Measurements from ENCODE around the gene B4GALNT3. TPM values are rescaled to one million over a fixed set of nuclear protein-coding genes. Genes with fewer than 3 reads are reported as not detected.

The B4GALNT3 gene
- total and polyA plus RNA-seq, 2 experiments from 2014 or later: 0.11 TPM; not detected in 1

GRCh38 chr12:527241-527640 lies 67.5 kb downstream of the B4GALNT3 start:
- 50 to 63% methylated on average over 7 of the region's 7 CpGs for WGBS, 2 experiments (ENCODE audit: low coverage in 1 of 2, low lambda C conversion rate in 2 of 2, missing lambda C conversion rate in 2 of 2)
- no peak overlapping the region for H3K4me2 ChIP-seq (ENCODE audit: unreplicated experiment)
- no peaks in the 10 kb centered on the region for H3K9me2 ChIP-seq (ENCODE audit: insufficient read depth)
- no peak overlapping the region for H2AFZ ChIP-seq
- H3K4me3 ChIP-seq: no peak overlapping the region
- H3K27ac ChIP-seq: no peak overlapping the region
- H3F3A ChIP-seq (ENCODE audit: insufficient read depth): peaks cover 17% of the 10 kb centered on the region
- no peaks in the 10 kb centered on the region for H4K20me1 ChIP-seq (ENCODE audit: insufficient read depth)
- H3K9me3 ChIP-seq (ENCODE audit: low read depth): no peaks in the 10 kb centered on the region
- TF ChIP-seq EZH2phosphoT487 (IDR thresholded peaks at IDR 0.05; ENCODE audit: insufficient read depth, low read depth) (no peak), EZH2 (IDR thresholded peaks at IDR 0.05; ENCODE audit: insufficient read depth, poor library complexity, severe bottlenecking) (no peak)
- in situ Hi-C loops (cut with MboI): no loop called here
- H3K79me2 ChIP-seq (ENCODE audit: insufficient read depth): no peaks in the 10 kb centered on the region
- DNase-seq: no peak
- no peaks in the 10 kb centered on the region; the same call in 1 of the 2 replicates for H3K27me3 ChIP-seq (replicated peaks; ENCODE audit: insufficient read depth)
- H3K4me1 ChIP-seq (ENCODE audit: insufficient read depth): peaks cover 19% of the 10 kb centered on the region
- no peaks in the 10 kb centered on the region for H3K36me3 ChIP-seq (ENCODE audit: low read depth)
- no peak overlapping the region for H3K9ac ChIP-seq

- in situ Hi-C loops (cut with MboI): no loop called here
- H3K79me2 ChIP-seq (ENCODE audit: insufficient read depth): no peaks in the 10 kb centered on the region
- TF ChIP-seq EZH2phosphoT487 (IDR thresholded peaks at IDR 0.05; ENCODE audit: insufficient read depth, low read depth) (no peak), EZH2 (IDR thresholded peaks at IDR 0.05; ENCODE audit: insufficient read depth, poor library complexity, severe bottlenecking) (no peak)
- H3K27ac ChIP-seq: no peak overlapping the region
- H2AFZ ChIP-seq: no peak overlapping the region
- H4K20me1 ChIP-seq (ENCODE audit: insufficient read depth): no peaks in the 10 kb centered on the region
- no peak overlapping the region for H3K4me2 ChIP-seq (ENCODE audit: unreplicated experiment)
- DNase-seq: no peak
- H3K9ac ChIP-seq: no peak overlapping the region
- no peaks in the 10 kb centered on the region for H3K9me2 ChIP-seq (ENCODE audit: insufficient read depth)
- no peak overlapping the region for H3K4me3 ChIP-seq
- H3K27me3 ChIP-seq (replicated peaks; ENCODE audit: insufficient read depth): no peaks in the 10 kb centered on the region
- 73 to 75% methylated on average over 4 of the region's 4 CpGs for WGBS, 2 experiments (ENCODE audit: low coverage in 1 of 2, low lambda C conversion rate in 2 of 2, missing lambda C conversion rate in 2 of 2)
- H3K36me3 ChIP-seq (ENCODE audit: low read depth): no peaks in the 10 kb centered on the region
- no peaks in the 10 kb centered on the region for H3K9me3 ChIP-seq (ENCODE audit: low read depth)
- H3F3A ChIP-seq (ENCODE audit: insufficient read depth): peaks cover 22% of the 10 kb centered on the region
- H3K4me1 ChIP-seq (ENCODE audit: insufficient read depth): peaks cover 23% of the 10 kb centered on the region
Observed at GRCh38 chr12:527729-528128, 68.0 kb downstream of the B4GALNT3 start.

- Histone ChIP-seq H3K4me2 (ENCODE audit: unreplicated experiment) (peak overlapping the region; percentile 12), H3K27me3 (replicated peaks; ENCODE audit: insufficient read depth) (no peaks in the 10 kb centered on the region), H3K9me2 (ENCODE audit: insufficient read depth) (no peaks in the 10 kb centered on the region), H3K36me3 (ENCODE audit: low read depth) (no peaks in the 10 kb centered on the region), H2AFZ (no peak overlapping the region), H4K20me1 (ENCODE audit: insufficient read depth) (no peaks in the 10 kb centered on the region), H3K27ac (peak overlapping the region; percentile 59), H3K4me3 (no peak overlapping the region), H3K79me2 (ENCODE audit: insufficient read depth) (no peaks in the 10 kb centered on the region), H3F3A (ENCODE audit: insufficient read depth) (peaks cover 31% of the 10 kb centered on the region), H3K9ac (peak overlapping the region; percentile 34; the same call in 1 of the 2 replicates), H3K9me3 (ENCODE audit: low read depth) (no peaks in the 10 kb centered on the region), H3K4me1 (ENCODE audit: insufficient read depth) (peaks cover 32% of the 10 kb centered on the region)
- peak; percentile 89 for DNase-seq
- in situ Hi-C loops (cut with MboI): loop anchor here (10.0 kb wide), 1 partner anchor 86 kb away; no protein-coding TSS in a partner anchor
- TF ChIP-seq EZH2 (IDR thresholded peaks at IDR 0.05; ENCODE audit: insufficient read depth, poor library complexity, severe bottlenecking) (no peak), EZH2phosphoT487 (IDR thresholded peaks at IDR 0.05; ENCODE audit: insufficient read depth, low read depth) (no peak)
- 24 to 29% methylated on average over 6 of the region's 6 CpGs for WGBS, 2 experiments (ENCODE audit: low coverage in 1 of 2, low lambda C conversion rate in 2 of 2, missing lambda C conversion rate in 2 of 2)
Observed at GRCh38 chr12:530308-530707, 70.6 kb downstream of the B4GALNT3 start.

- no peak overlapping the region for H3K4me3 ChIP-seq
- H3K36me3 ChIP-seq (ENCODE audit: low read depth): no peaks in the 10 kb centered on the region
- no peak overlapping the region for H3K4me2 ChIP-seq (ENCODE audit: unreplicated experiment)
- TF ChIP-seq EZH2 (IDR thresholded peaks at IDR 0.05; ENCODE audit: insufficient read depth, poor library complexity, severe bottlenecking): no peak
- no peak for TF ChIP-seq EZH2phosphoT487 (IDR thresholded peaks at IDR 0.05; ENCODE audit: insufficient read depth, low read depth)
- no peaks in the 10 kb centered on the region for H3K79me2 ChIP-seq (ENCODE audit: insufficient read depth)
- peaks cover 32% of the 10 kb centered on the region for H3K4me1 ChIP-seq (ENCODE audit: insufficient read depth)
- no peaks in the 10 kb centered on the region for H3K27me3 ChIP-seq (replicated peaks; ENCODE audit: insufficient read depth)
- H2AFZ ChIP-seq: no peak overlapping the region
- no peaks in the 10 kb centered on the region for H3K9me2 ChIP-seq (ENCODE audit: insufficient read depth)
- 92 to 96% methylated on average over 6 of the region's 6 CpGs for WGBS, 2 experiments (ENCODE audit: low coverage in 1 of 2, low lambda C conversion rate in 2 of 2, missing lambda C conversion rate in 2 of 2)
- H3K9ac ChIP-seq: no peak overlapping the region
- peak overlapping the region; percentile 59 for H3K27ac ChIP-seq
- DNase-seq: no peak
- no peaks in the 10 kb centered on the region for H4K20me1 ChIP-seq (ENCODE audit: insufficient read depth)
- no peaks in the 10 kb centered on the region for H3K9me3 ChIP-seq (ENCODE audit: low read depth)
- H3F3A ChIP-seq (ENCODE audit: insufficient read depth): peaks cover 31% of the 10 kb centered on the region
- in situ Hi-C loops (cut with MboI): loop anchor here (10.0 kb wide), 1 partner anchor 86 kb away; no protein-coding TSS in a partner anchor
Observed at GRCh38 chr12:530821-531220, 71.1 kb downstream of the B4GALNT3 start.
